Mucosa of rectum (tissue), 2 donors: ENCODE results near the gene DDX21.
"Not testable (repeated sequence)": the region's sequence is repeated elsewhere in the genome, so short reads cannot be mapped to it uniquely, and the experiment has no call there.

Experiments used
- H3K27ac ChIP-seq, 2 donors: one replicate each; pipeline ENCODE4 v1.7.0; 2013; ENCODE audit warnings: inconsistent platforms in 2 of 2, low read depth in 2 of 2, low read length in 2 of 2
- H3K27me3 ChIP-seq, 2 donors: one replicate each; pipeline ENCODE4 v1.7.0; 2013; ENCODE audit warnings: low read length in 2 of 2; ENCODE audit not compliant: control insufficient read depth in 2 of 2, insufficient read depth in 2 of 2
- H3K36me3 ChIP-seq, 2 donors: one replicate each; pipeline ENCODE4 v1.7.0; 2013; ENCODE audit warnings: low read length in 2 of 2; ENCODE audit not compliant: control insufficient read depth in 2 of 2, insufficient read depth in 2 of 2
- H3K4me1 ChIP-seq, 2 donors: one replicate each; pipeline ENCODE4 v1.7.0; 2013; ENCODE audit warnings: low read length in 2 of 2, mild to moderate bottlenecking in 1 of 2; ENCODE audit not compliant: control insufficient read depth in 2 of 2, insufficient read depth in 2 of 2
- H3K4me3 ChIP-seq, 2 donors: one replicate each; pipeline ENCODE4 v1.7.0; 2013; ENCODE audit warnings: low read length in 2 of 2
- H3K9ac ChIP-seq, 2 donors: one replicate each; pipeline ENCODE4 v1.7.0; 2013; ENCODE audit warnings: low read length in 2 of 2, low read depth in 1 of 2, mild to moderate bottlenecking in 1 of 2
- H3K9me3 ChIP-seq, 2 donors: one replicate each; pipeline ENCODE4 v1.7.0; 2013; ENCODE audit warnings: low read length in 2 of 2; ENCODE audit not compliant: control insufficient read depth in 2 of 2
- donor health status: healthy.
- donor health status: Normal muscosa, but diverticular disease.

The DDX21 gene

GRCh38 chr10:68950598-68950997, 5.4 kb upstream of the DDX21 start:
- H3K36me3 ChIP-seq, result peaks cover 24 to 35% of the 10 kb centered on the region in 2 donors

GRCh38 chr10:68954904-68955303, 1.1 kb upstream of the DDX21 start:
- Histone ChIP-seq H3K9me3 (no peaks in the 10 kb centered on the region), H3K27ac (no peak overlapping the region), H3K4me1 (peaks cover 0 to 7% of the 10 kb centered on the region in 2 donors), H3K9ac (no peak overlapping the region), H3K27me3 (no peaks in the 10 kb centered on the region), H3K4me3 (peak overlapping the region in 1 of 2 donors; percentile 98), H3K36me3 (peaks cover 7 to 11% of the 10 kb centered on the region in 2 donors)

More at GRCh38 chr10:68950598-68950997, 5.4 kb upstream of the DDX21 start:
- Histone ChIP-seq H3K4me1 (peaks cover 0 to 2% of the 10 kb centered on the region in 2 donors), H3K9me3 (no peaks in the 10 kb centered on the region), H3K9ac (no peak overlapping the region), H3K4me3 (no peak overlapping the region), H3K27me3 (no peaks in the 10 kb centered on the region), H3K27ac (no peak overlapping the region)

GRCh38 chr10:68955355-68955831, 577 bp upstream of the DDX21 start:
- Histone ChIP-seq H3K36me3 (peaks cover 11% of the 10 kb centered on the region in 2 donors), H3K9me3 (no peaks in the 10 kb centered on the region), H3K4me3 (peak overlapping the region; percentile 98), H3K27me3 (no peaks in the 10 kb centered on the region), H3K4me1 (peaks cover 0 to 7% of the 10 kb centered on the region in 2 donors), H3K27ac (peak overlapping the region; percentile 90 to 95), H3K9ac (peak overlapping the region; percentile 83 to 89)

GRCh38 chr10:68957284-68957615, 1.3 kb downstream of the DDX21 start:
- no peaks in the 10 kb centered on the region for H3K27me3 ChIP-seq
- H3K4me1 ChIP-seq, result peaks cover 0 to 7% of the 10 kb centered on the region in 2 donors
- H3K9me3 ChIP-seq, result no peaks in the 10 kb centered on the region
- peaks cover 12 to 17% of the 10 kb centered on the region in 2 donors for H3K36me3 ChIP-seq
- peak overlapping the region; percentile 98 for H3K4me3 ChIP-seq
- peak overlapping the region; percentile 83 to 89 for H3K9ac ChIP-seq
- peak overlapping the region; percentile 90 to 95 for H3K27ac ChIP-seq

- Histone ChIP-seq H3K9me3 (no peaks in the 10 kb centered on the region), H3K9ac (peak overlapping the region; percentile 38 to 83), H3K27me3 (no peaks in the 10 kb centered on the region), H3K27ac (peak overlapping the region in 1 of 2 donors; percentile 90), H3K4me1 (peaks cover 0 to 7% of the 10 kb centered on the region in 2 donors), H3K4me3 (peak overlapping the region; percentile 98), H3K36me3 (peaks cover 16 to 21% of the 10 kb centered on the region in 2 donors)
Observed at GRCh38 chr10:68957654-68958053, 1.7 kb downstream of the DDX21 start.

GRCh38 chr10:68959695-68960527, 3.9 kb downstream of the DDX21 start:
- Histone ChIP-seq H3K36me3 (peaks cover 27 to 42% of the 10 kb centered on the region in 2 donors), H3K9me3 (no peaks in the 10 kb centered on the region), H3K27me3 (no peaks in the 10 kb centered on the region), H3K4me1 (peaks cover 0 to 7% of the 10 kb centered on the region in 2 donors), H3K4me3 (no peak overlapping the region), H3K9ac (no peak overlapping the region), H3K27ac (no peak overlapping the region)

GRCh38 chr10:68963151-68963550, 7.2 kb downstream of the DDX21 start:
- no peaks in the 10 kb centered on the region for H3K27me3 ChIP-seq
- H3K9ac ChIP-seq, result no peak overlapping the region
- H3K9me3 ChIP-seq, result no peaks in the 10 kb centered on the region
- peaks cover 39 to 63% of the 10 kb centered on the region in 2 donors for H3K36me3 ChIP-seq
- no peak overlapping the region for H3K27ac ChIP-seq
- no peaks in the 10 kb centered on the region for H3K4me1 ChIP-seq
- H3K4me3 ChIP-seq, result no peak overlapping the region

GRCh38 chr10:68973975-68974374, 18.0 kb downstream of the DDX21 start:
- Histone ChIP-seq H3K27me3 (no peaks in the 10 kb centered on the region), H3K36me3 (peaks cover 66 to 84% of the 10 kb centered on the region in 2 donors)

GRCh38 chr10:68975936-68976473, 20.0 kb downstream of the DDX21 start:
- H3K9ac ChIP-seq, H3K27ac ChIP-seq, H3K27me3 ChIP-seq, H3K9me3 ChIP-seq, H3K4me1 ChIP-seq, H3K4me3 ChIP-seq: not testable (repeated sequence)
- H3K36me3 ChIP-seq, result peaks cover 67 to 80% of the 10 kb centered on the region in 2 donors

More at GRCh38 chr10:68973975-68974374, 18.0 kb downstream of the DDX21 start:
- no peak overlapping the region for H3K4me3 ChIP-seq
- no peaks in the 10 kb centered on the region for H3K4me1 ChIP-seq
- H3K9me3 ChIP-seq, result no peaks in the 10 kb centered on the region
- H3K27ac ChIP-seq, result no peak overlapping the region
- no peak overlapping the region for H3K9ac ChIP-seq

- H3K27me3 ChIP-seq, H3K4me3 ChIP-seq, H3K9ac ChIP-seq, H3K4me1 ChIP-seq, H3K9me3 ChIP-seq, H3K27ac ChIP-seq: not testable (repeated sequence)
- peaks cover 63 to 70% of the 10 kb centered on the region in 2 donors for H3K36me3 ChIP-seq
Observed at GRCh38 chr10:68979738-68980137, 23.8 kb downstream of the DDX21 start.
